SJCRH30 (cell line): Measurements from ENCODE around the gene UPF2. TPM values are rescaled to one million over a fixed set of nuclear protein-coding genes. Genes with fewer than 3 reads are reported as not detected.
"Not testable (repeated sequence)": the region's sequence is repeated elsewhere in the genome, so short reads cannot be mapped to it uniquely, and the experiment has no call there.

Experiments used
- DNase-seq, 2 experiments: peaks; one replicate each; pipeline ENCODE4 v3.0.0-alpha.2; 2015 to 2020
- H3K27ac ChIP-seq: fragments of 250-450 bp; sonication (Bioruptor Pico); 2 replicates; pipeline ENCODE4 v1.5.1; 2020; ENCODE audit warnings: mild to moderate bottlenecking, moderate library complexity
- H3K27me3 ChIP-seq: fragments of 250-450 bp; sonication (Bioruptor Pico); 2 replicates; pipeline ENCODE4 v1.5.1; 2020; ENCODE audit warnings: mild to moderate bottlenecking, moderate library complexity
- H3K36me3 ChIP-seq: fragments of 250-450 bp; sonication (Bioruptor Pico); 2 replicates; pipeline ENCODE4 v1.5.1; 2020; ENCODE audit warnings: mild to moderate bottlenecking, moderate library complexity
- H3K4me1 ChIP-seq: fragments of 250-450 bp; sonication (Bioruptor Pico); 2 replicates; pipeline ENCODE4 v1.5.1; 2020; ENCODE audit warnings: mild to moderate bottlenecking, moderate library complexity
- H3K4me3 ChIP-seq: fragments of 250-450 bp; sonication (Bioruptor Pico); 2 replicates; pipeline ENCODE4 v1.5.1; 2020; ENCODE audit warnings: mild to moderate bottlenecking, moderate library complexity
- H3K9me3 ChIP-seq: fragments of 250-450 bp; sonication (Bioruptor Pico); replicated peaks from 2 replicates; pipeline ENCODE4 v1.5.1; 2020; ENCODE audit warnings: mild to moderate bottlenecking, moderate library complexity
- total RNA-seq: library from RNA; depleted of rRNA; stranded (reverse); fragments of >200 nt; shearing (Covaris generic); gene quantifications from 2 replicates; pipeline ENCODE4 v1.2.3, GENCODE V29; 2014; rRNA removed

Gene UPF2
- 21.8 and 22.9 TPM in 2 replicates for total RNA-seq

- H3K4me3 ChIP-seq: peak within 1 kb of the TSS; percentile 98
- no peaks in the 10 kb centered on the region for H3K9me3 ChIP-seq
- H3K36me3 ChIP-seq: no peaks in the 10 kb centered on the region; the same call in 1 of the 2 replicates
- DNase-seq: peak; percentile 98
- no peaks in the 10 kb centered on the region for H3K27me3 ChIP-seq
- H3K4me1 ChIP-seq: peaks cover 15% of the 10 kb centered on the region
- H3K27ac ChIP-seq: peak within 1 kb of the TSS; percentile 100
These were observed at the start of gene UPF2 for GRCh38 chr10:12042797-12043651. UPF2 (minus strand) TSS chr10:12042809; CDS start chr10:12035423, 7,386 bp downstream.

GRCh38 chr10:12091421-12091820 is 48.8 kb upstream of the UPF2 start:
- peaks cover 23% of the 10 kb centered on the region for H3K36me3 ChIP-seq
- no peak overlapping the region for H3K27ac ChIP-seq
- H3K9me3 ChIP-seq: no peaks in the 10 kb centered on the region
- no peaks in the 10 kb centered on the region for H3K27me3 ChIP-seq
- no peaks in the 10 kb centered on the region for H3K4me1 ChIP-seq
- no peak overlapping the region for H3K4me3 ChIP-seq
- DNase-seq: no peak

- no peak for DNase-seq
- Histone ChIP-seq H3K36me3 (peaks cover 25% of the 10 kb centered on the region), H3K27ac (no peak overlapping the region), H3K9me3 (no peaks in the 10 kb centered on the region), H3K27me3 (no peaks in the 10 kb centered on the region), H3K4me1 (no peaks in the 10 kb centered on the region), H3K4me3 (no peak overlapping the region)
These were observed 46.3 kb upstream of the UPF2 start for GRCh38 chr10:12088919-12089318.

GRCh38 chr10:12081879-12082557 is 39.4 kb upstream of the UPF2 start:
- Histone ChIP-seq H3K4me1 (no peaks in the 10 kb centered on the region), H3K4me3 (no peak overlapping the region), H3K9me3 (no peaks in the 10 kb centered on the region), H3K27ac (no peak overlapping the region), H3K36me3 (peaks cover 15% of the 10 kb centered on the region; the same call in 1 of the 2 replicates), H3K27me3 (no peaks in the 10 kb centered on the region)
- no peak for DNase-seq

DNA sequence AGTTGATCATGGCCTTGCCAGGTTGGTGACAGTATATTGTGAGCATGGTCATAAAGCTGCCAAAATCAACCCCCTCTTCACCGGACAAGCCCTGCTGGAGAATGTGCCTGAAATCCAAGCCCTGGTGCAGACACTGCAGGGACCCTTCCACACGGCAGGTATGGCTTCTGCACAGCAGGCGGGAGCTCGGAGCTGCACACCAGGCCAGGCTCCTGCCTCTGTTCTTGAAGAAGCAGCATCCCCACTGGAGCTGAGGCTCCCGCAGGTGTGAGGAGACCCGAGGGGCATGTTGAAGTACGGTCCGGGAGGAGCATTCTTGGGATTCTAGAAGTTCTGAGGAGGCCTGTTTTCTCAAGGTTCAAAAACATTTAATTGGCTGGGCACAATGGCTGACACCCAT is 38.9 kb upstream of the UPF2 start:
- Histone ChIP-seq H3K4me1 (no peaks in the 10 kb centered on the region), H3K27ac (no peak overlapping the region)
- no peak for DNase-seq

DNA sequence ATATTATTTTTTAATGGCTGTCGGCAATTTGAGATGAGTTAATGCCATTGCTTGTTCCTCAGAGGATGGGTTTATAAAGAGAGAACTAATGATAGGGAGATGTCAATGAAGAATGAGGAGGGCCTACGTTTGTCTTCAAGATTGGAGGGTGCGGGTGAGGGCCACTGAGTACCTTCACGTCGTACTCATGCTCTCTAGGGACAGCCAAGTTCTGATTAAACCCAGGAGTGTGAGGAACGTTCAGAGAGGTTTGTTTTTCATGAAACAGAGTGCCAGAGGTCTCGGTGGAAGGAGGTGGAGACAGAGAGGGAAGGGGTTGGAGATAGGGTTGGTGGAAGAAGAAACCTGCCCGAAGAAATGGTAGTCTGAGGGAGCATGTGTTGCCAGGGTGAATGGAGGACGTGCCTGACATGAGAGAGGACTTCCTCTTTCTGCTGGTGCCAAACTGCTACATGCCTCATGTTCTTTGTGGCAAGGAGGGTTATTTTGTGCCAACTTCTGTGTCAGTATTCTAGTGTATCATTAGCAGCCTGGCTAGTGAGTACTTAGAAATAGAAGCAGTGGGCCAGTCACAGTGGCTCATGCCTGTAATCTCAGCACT is 35.1 kb upstream of the UPF2 start:
- no peaks in the 10 kb centered on the region for H3K36me3 ChIP-seq
- no peaks in the 10 kb centered on the region for H3K9me3 ChIP-seq
- no peak overlapping the region for H3K4me3 ChIP-seq
- no peaks in the 10 kb centered on the region for H3K27me3 ChIP-seq
- H3K27ac ChIP-seq: no peak overlapping the region
- no peaks in the 10 kb centered on the region for H3K4me1 ChIP-seq
- no peak for DNase-seq

More for the DNA sequence above, 38.9 kb upstream of the UPF2 start:
- H3K4me3 ChIP-seq: no peak overlapping the region
- H3K27me3 ChIP-seq: no peaks in the 10 kb centered on the region
- H3K36me3 ChIP-seq: peaks cover 9% of the 10 kb centered on the region; the same call in 1 of the 2 replicates
- H3K9me3 ChIP-seq: no peaks in the 10 kb centered on the region

GRCh38 chr10:12073526-12073925 is 30.9 kb upstream of the UPF2 start:
- Histone ChIP-seq H3K27ac (no peak overlapping the region), H3K36me3 (no peaks in the 10 kb centered on the region), H3K9me3 (no peaks in the 10 kb centered on the region), H3K4me1 (no peaks in the 10 kb centered on the region), H3K27me3 (no peaks in the 10 kb centered on the region), H3K4me3 (no peak overlapping the region)
- DNase-seq: no peak

- H3K27ac ChIP-seq, DNase-seq: not testable (repeated sequence)
These were observed 28.8 kb upstream of the UPF2 start for GRCh38 chr10:12071441-12071840.

GRCh38 chr10:12068449-12069269 is 26.1 kb upstream of the UPF2 start, which contains the start of gene DHTKD1:
DHTKD1 (plus strand) TSS chr10:12068954; CDS start chr10:12069034, 80 bp downstream.
- H3K4me3 ChIP-seq: peak within 1 kb of the TSS; percentile 82
- peak; percentile 98 for DNase-seq
- H3K9me3 ChIP-seq: no peaks in the 10 kb centered on the region
- no peaks in the 10 kb centered on the region for H3K36me3 ChIP-seq
- no peaks in the 10 kb centered on the region for H3K4me1 ChIP-seq
- no peaks in the 10 kb centered on the region for H3K27me3 ChIP-seq
- H3K27ac ChIP-seq: peak within 1 kb of the TSS; percentile 89

More at GRCh38 chr10:12071441-12071840, 28.8 kb upstream of the UPF2 start:
- H3K4me3 ChIP-seq, H3K27me3 ChIP-seq, H3K36me3 ChIP-seq, H3K9me3 ChIP-seq, H3K4me1 ChIP-seq: not testable (repeated sequence)

GRCh38 chr10:12067336-12067735 is 24.7 kb upstream of the UPF2 start:
- Histone ChIP-seq H3K4me3 (no peak overlapping the region), H3K27me3 (no peaks in the 10 kb centered on the region), H3K27ac (no peak overlapping the region), H3K9me3 (no peaks in the 10 kb centered on the region), H3K4me1 (no peaks in the 10 kb centered on the region), H3K36me3 (no peaks in the 10 kb centered on the region)
- no peak for DNase-seq

GRCh38 chr10:12063483-12063818 is 20.8 kb upstream of the UPF2 start:
- Histone ChIP-seq H3K9me3 (no peaks in the 10 kb centered on the region), H3K4me1 (no peaks in the 10 kb centered on the region), H3K36me3 (no peaks in the 10 kb centered on the region), H3K27me3 (no peaks in the 10 kb centered on the region), H3K4me3 (no peak overlapping the region), H3K27ac (no peak overlapping the region)
- no peak for DNase-seq

GRCh38 chr10:12062754-12063482 is 20.3 kb upstream of the UPF2 start:
- Histone ChIP-seq H3K27ac (no peak overlapping the region), H3K27me3 (no peaks in the 10 kb centered on the region), H3K4me1 (no peaks in the 10 kb centered on the region), H3K4me3 (no peak overlapping the region), H3K36me3 (no peaks in the 10 kb centered on the region), H3K9me3 (no peaks in the 10 kb centered on the region)
- DNase-seq: no peak

- no peak for DNase-seq
- Histone ChIP-seq H3K9me3 (no peaks in the 10 kb centered on the region), H3K27me3 (no peaks in the 10 kb centered on the region), H3K27ac (no peak overlapping the region), H3K36me3 (no peaks in the 10 kb centered on the region), H3K4me1 (no peaks in the 10 kb centered on the region), H3K4me3 (no peak overlapping the region)
These were observed 18.5 kb upstream of the UPF2 start for GRCh38 chr10:12061124-12061523.

DNA sequence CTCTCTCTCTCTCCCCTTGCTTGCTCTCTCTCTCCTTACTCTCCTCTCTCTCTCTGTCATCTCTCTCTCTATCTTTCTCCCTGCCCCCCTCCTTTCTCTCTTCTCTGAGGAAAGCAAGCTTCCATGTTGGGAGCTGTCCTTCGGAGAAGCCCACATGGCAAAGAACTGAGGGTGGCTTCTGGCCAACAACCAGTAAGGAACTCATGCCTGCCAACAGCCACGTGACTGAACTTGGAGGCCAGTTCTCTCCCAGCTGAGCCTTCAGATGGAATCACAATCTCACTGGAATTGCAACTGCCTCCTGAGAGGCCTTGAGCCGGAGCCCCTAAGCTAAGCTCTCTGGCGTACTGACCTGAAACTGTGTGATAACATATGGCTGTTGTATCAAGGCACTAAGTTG is 14.1 kb upstream of the UPF2 start:
- Histone ChIP-seq H3K36me3 (no peaks in the 10 kb centered on the region), H3K9me3 (no peaks in the 10 kb centered on the region), H3K27ac (no peak overlapping the region), H3K4me3 (no peak overlapping the region), H3K4me1 (no peaks in the 10 kb centered on the region), H3K27me3 (no peaks in the 10 kb centered on the region)
- DNase-seq: no peak
